Fibroblast of skin of back (primary cell): ENCODE results near the gene TECTA.

Source experiments
- DNase-seq: peaks from one replicate; pipeline ENCODE4 v3.0.0-alpha.2; 2013

Gene TECTA

DNA sequence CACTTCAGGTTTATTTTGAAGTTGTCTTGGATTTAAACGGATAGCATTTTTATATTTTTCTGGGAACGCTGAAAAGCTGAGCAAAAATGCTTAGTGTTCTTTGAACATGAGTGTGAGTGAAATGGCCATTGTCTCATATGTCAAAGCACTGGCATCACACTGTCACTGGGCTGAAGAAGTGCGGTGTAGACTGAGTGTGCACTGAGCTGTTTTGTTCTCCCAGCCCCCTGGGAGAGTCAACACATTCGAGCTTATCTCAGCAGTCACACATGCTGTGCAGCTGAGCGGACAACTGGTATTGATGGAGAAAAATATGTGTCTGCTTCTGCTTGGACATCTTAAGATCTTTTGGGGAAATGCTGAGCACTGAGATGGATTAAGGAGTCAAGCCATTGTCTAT is 90.8 kb downstream of the TECTA start:
- DNase-seq, result no peak

DNA sequence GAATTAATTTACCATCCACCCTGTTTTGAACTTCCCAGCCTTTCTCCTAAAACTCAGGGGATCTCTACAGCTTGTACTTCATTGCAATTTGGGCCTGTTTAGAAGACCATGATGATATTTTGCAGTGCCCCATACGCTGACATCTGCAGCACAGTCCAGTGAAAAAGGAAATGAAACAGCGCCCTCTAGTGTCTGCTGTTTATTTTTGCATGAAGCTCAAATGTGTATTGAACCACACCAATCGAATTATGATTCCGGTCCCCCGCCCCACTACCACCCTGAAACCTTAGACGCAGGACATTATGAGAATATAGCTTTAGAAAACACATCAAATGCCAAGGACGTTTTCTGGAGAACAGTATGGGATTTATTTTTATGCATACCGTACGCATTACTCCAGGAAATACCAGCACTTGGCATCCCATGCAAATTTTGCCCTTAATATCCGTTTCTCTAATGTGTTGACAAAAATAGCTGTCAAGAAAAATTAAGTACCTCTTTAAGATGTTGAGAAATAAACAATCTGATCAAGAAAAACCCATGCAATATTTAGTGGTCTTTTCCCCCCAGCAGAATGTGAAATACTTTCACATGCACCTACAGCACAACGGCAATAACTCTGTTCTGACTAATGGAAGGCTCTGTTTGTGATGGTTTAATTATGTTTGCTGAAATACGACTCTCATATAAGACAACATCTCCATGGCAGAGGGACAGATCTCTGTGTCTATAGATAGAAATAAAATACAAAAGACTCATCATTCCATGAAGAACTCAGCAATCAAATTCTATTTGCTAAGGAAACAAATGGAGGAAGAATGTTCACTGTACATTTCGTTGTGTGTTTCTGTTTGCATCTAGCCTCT is 93.9 kb downstream of the TECTA start:
- peak; percentile 60 for DNase-seq

DNA sequence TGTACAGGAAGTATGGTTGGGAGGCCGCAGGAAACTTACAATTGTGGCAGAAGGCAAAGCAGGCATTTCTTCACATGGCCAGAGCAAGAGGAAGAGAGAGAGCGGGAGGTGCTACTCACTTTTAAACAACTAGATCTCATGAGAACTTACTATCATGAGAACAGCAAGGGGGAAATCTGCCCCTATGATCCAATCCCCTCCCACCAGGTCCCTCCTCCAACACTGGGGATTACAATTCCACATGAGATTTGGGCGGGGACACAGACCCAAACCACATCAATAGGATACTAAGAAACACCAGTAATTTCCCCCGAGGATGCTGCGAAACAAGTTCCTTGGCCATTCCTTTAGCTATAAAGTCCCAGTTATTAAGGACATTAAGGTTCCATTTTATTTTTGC is 97.4 kb downstream of the TECTA start:
- DNase-seq, result no peak

DNA sequence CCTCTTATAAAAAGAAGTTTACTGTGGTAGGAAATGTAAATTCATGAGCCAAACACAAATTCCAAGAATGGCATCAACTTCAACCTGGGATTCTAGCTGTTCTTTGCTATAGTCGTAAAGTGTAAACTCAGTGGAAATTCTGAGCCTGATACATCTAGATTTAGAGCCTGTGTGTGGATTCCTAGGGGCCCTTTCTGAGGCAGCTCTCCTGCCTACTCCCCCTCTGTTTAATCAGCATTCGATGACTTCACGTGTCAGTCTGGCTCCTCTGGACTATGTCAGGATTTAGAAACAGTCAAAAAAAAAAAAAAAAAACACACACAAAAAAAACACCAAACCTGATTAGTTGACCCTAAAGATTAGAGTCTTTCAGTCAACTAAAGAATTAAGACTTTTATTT is 98.5 kb downstream of the TECTA start:
- no peak for DNase-seq

DNA sequence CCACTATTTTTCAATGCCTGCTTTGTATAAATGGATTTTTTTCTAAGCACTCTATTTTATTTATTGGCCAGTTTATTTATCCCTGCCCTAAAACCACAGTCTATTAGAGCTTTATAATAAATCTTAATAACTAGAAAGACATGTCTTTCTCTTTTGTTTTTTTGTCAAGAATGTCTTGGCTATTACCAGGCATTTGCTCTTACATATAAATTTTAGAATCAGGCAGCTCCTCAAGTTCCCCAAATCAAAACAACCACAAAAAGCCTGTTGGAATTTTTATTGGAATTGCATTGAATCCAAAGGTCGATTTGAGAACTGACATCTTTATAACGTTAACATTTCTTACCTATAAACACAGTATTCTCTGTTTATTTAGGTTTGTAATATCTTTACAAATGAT is 105.8 kb downstream of the TECTA start:
- DNase-seq, result no peak

DNA sequence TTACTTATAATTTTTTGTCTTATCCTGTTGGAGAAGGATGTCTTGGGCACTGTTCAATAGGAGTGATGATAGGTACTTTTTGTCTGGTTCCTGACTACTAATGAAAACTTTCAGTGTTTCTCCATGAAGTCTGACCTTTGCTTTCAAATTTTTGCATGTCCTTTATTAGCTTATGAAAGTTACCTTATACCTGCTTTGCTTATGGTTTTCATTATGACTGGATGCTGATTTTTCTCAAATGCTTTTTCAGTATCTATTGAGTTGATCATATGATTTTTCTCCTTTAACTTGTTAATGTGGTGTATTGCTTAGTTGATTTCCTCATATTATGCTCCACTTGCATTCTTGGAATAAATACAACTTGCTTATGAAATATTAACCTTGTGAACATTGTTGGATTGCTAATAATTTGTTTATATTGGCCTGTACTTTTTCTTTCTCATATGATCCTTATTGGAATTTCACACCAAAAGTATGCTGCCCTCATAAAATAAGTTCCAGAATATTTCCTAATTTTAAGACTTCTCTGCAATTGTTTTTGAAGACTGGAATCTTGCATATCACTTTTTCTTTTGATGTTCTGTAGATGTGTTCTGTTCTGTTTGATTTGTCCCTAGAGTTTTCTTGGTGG is 106.6 kb downstream of the TECTA start:
- DNase-seq, result no peak

DNA sequence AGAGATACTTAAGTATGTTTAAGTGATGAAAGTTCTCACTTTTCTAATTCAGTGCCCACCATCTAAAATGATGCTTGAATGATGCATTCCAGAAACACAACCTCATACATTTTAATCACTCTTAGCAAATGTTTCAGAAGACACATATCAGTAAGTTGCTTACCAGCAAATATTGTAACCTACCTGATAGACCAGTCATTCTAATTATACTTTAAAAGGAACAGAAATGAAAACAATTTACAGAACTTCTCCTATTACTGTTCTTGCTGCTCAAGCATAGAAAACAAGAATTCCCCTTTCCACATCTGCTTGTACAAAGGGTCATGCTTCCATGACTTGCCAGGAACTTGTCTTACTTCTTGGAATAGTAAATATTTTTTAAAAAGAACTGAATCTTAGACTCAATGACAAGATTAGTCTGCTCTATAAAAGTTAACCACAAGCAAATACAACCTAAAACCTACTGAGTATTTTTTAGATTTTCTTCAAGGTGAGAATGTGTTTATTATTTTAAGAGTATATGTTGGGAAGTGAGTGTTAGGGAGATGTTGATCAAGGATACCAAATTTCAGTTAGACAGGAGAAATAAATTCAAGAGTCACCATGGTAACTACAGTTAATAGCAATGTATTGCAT is 109.5 kb downstream of the TECTA start:
- DNase-seq, result no peak

DNA sequence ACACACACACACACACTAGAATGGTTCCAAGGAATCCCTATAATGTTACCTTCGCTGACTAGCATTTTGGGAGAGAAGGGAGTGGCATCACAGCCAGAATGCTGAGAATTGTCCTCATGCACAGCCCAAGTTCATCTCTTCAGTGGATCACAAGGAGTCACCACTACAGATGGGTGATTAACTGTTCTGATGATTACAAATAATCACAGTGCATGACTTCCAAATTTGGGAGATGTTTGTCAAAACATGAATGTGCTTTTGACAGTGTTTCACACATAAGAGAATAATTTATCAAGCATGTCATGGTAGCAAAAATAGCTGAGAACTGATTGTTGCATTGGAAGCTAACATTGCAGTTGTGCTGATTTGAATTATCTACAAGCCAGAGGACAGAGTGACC is 110.6 kb downstream of the TECTA start:
- no peak for DNase-seq

DNA sequence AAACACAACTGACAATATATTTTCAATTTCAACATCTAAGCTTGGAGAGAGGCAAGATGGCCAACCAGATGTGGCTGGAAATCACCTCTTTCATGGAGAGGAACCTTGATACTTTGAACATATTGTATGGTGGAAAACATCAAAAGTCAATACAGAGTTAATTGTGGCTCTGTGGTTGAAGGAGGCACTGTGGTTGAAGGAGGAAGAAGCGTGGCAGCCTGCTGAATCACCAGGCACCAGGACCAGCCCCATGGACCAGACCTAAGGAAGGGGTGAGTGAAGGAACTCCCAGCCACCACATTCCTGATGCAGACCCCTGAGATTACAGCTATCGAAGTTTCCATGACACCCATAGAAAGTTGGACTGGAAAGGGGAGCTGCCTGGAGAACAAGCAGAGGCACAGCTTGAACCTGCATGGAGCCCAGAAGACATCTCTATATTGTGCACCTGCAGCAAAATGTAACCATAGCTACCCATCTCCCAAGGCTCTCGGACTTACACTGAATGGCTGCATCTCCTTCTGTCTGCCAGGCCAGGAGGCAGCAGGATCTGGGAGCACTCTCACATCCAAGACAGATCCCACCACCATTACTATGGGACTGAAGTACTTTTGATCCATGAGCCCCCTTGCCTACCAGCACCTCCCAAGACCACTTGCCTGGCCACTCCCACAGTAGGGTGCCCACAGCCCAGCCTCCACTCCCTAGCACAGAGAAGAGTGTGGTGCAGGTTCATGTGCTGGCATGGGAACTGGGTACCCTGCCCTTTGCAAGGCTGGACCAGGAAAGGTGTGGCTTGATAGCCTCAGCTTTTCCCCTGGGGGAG is 111.7 kb downstream of the TECTA start:
- DNase-seq, result no peak

DNA sequence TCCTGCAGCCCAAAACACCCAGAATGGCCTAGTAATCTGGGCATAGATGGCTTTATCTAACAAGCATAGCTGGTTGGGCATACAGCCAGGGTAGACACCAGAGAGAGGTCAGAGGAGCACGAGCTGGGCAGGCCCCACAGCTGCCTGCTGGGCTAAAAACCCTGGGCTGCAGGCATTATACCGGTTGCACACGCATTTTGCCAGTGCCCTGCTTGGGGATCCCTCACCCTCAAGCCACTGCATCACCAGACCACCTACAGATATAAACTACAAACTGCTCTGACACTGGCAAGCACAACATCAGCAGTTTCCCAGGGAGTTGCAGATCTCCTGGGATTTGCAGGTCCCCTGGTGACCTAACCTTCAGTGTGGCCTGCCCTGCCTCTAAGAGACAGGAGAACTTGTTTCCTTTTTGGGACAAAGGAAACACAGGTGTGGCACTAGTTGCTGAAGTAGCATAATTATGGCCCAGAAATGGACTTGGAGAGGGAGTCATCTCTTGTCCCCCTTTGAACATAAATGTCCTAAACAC is 112.4 kb downstream of the TECTA start:
- no peak for DNase-seq

DNA sequence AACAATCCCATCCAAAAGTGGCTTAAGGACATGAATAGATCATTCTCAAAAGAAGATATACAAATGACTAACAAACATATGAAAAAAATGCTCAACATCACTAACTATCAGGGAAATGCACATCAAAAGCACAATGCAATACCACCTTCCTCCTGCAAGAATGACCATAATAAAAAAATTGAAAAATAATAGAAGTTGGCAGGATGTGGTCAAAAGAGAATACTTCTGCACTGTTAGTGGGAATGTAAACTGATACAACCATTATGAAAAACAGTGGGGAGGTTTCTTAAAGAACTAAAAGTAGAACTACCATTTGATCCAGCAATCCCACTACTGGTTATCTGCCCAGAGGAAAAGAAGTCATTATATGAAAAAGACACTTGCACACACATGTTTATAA is 113.8 kb downstream of the TECTA start:
- no peak for DNase-seq

DNA sequence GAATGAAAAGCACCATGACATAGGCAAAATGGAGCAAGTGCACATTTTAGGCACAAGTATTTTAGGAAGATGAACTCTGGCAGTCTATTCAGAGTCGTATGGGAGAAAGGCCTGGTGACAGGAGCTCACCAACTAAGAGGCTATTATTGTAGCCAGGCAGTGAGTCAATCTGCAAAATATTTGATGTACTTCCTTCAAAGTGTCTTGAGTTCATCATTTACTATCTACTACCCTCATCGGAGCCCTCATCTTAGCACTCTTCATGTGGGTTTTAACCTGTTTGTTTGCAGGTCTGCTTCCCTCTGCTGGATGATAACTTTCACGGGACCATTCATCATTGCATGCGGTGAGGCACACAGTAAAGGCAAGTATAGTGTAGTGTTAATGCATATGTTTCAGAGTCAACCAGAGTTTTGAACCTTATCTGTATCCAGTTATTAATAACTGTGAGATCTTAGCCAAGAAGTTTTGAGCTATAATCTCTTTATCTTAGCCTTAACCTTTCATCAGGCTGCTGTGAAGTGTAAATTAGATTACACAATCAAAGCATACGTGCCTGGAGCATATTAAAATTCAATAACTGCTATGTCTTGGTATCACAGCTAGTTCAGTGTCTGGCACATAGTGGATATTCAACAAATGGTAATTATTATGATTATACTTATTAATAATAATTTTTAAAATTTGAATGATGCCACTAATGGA is 120.6 kb downstream of the TECTA start:
- no peak for DNase-seq

DNA sequence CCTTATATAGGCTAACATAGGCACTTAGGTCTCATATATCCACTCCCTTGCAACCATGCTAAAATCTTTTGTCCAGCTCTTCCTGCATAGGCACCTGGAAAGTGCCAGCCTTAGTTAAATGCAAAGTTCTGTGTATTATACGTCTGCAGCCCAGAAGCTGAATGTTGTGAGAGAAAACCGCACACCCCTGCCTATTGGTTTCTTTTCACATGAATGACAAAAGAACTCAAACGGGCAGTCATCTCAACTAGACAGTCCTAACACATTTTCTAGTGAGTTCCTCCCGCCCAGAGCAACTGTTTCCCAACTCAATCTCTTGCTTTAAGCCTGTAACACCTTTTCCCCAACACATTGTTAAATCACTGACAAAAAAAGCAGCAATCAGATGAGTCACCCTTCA is 122.1 kb downstream of the TECTA start:
- DNase-seq, result no peak

DNA sequence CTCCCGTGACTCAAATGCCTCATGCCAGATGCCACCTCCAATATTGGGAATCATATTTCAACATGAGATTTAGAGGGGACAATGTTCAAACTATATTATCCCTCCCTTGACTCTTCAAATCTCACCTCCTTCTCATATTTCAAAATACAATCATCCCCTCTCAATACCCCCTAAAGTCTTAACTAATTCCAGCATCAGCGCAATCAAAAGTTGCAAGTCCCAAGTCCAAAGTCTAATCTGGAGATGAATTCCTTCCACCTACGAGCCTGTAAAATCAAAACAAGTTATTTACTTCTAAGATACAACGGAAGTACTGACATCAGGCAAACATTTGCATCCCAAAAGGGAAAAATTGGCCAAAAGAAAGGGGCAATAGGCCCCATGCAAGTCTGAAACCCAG is 124.3 kb downstream of the TECTA start:
- DNase-seq, result no peak

DNA sequence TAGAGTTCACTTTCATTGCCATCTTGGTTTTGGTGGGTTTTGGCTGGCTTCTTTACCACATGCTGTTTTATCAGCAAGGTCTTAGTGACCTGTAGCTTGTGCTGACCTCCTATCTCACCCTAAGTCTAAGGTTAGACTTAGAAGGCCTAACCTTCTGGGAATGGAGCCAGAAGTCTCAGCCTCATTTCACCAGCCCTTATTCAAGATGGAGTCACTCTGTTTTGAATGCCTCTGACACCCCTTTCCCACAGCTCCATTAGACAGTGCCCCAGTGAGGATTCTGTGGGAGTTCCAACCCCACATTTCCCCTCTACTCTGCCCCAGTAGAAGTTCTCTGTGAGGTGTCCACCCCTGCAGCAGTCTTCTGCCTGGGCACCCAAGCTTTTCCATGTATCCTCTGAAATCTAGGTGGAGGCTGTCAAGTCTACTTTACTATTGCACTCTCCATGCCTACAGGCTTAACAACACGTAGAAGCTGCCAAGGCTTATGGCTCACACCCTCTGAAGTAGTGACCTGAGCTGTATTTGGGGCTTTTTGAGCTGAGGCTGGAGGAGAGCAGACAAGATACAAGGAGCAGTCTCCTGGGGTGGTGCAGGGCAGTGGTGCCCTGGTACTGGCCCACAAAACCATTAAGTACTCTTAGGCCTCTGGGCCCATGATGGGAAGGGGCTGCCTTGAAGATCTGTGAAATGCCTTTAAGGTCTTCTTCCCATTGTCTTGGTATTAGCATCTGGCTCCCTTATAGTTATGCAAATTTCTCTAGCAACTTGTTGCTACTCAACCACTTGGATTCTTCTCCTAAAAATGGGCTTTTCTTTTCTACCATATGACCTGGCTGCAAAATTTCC is 125.6 kb downstream of the TECTA start:
- DNase-seq, result no peak

DNA sequence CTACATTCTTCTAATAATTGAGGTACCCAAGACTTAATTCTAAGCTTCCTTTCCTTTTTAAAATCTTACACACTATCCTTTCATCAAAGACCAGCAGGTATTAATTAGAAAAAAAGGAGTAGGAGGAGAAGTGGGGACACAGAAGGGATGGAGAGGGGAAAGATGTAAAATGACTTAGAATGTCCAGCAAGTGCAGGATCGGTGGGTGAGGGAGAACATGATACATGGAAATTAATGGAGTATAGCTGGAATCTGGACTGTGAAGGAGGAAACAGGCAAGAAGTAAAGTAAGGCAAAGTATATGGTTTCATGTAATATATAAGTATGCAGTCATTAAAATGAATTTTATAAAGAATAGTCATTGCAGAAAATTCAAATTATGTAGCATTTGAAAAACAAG is 127.8 kb downstream of the TECTA start:
- DNase-seq, result no peak

DNA sequence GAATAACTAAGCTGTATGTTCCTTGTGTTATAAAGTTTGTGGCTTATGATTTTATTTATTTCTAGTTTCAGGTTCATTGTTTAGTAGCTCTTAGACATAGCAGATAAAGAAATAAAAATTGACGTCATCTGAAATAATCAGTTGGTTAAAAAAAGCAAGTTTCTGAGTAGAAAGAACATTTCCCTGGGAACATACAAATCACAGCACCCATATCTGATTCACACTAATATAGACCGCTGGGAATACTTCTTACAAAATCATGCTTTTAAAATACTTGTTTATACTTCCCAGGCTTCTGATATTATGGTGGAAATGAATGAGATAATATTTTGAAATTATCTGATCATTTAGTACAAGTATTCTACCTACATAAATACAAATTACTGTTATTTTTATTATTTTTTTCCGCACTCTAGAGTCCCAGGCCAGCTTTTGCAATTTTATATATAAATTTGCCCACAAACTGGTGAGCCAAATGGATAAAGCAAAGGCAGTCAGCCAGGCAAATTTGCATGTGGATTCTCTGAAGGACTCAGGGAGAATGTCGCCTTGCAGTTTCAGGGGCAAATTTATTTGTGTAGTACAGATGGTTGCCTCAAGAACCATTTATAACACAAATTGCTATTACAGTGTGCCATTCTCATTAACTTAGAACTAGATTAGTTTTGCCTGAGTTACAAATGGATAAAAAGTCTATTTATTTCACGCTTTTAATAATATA is 128.6 kb downstream of the TECTA start:
- no peak for DNase-seq

DNA sequence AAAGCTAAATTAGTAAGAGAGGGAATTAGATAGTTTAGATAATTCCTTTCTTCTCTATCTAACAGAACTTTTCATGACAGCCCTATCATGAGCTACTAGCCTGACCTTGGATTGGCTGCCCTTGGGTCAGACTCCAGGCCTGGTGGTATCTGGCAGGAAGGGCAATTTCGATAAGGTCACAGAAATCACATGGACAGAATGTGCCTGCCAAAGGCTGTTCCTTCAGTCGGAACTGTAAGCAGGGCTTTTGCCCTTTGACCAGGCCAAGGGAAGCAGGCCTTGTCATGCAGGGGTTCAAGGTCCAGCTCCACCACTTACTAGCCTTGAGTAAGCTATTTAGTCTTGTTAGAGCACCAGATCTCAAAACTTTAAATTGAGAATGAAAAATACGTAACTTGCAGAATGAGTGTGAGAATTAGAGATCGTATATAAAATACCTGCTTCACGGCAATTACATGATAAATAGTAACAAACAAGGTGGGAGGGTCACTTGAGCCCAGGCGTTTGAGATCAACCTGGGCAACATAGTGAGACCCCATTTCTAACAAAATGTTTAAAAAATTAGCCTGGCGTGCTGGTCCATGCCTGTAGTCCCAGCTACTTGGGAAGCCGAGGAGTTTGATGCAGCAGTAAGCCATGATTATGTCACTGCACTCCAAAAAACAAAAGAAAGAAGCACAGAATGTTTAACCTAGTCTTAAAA is 130.7 kb downstream of the TECTA start:
- DNase-seq, result no peak

DNA sequence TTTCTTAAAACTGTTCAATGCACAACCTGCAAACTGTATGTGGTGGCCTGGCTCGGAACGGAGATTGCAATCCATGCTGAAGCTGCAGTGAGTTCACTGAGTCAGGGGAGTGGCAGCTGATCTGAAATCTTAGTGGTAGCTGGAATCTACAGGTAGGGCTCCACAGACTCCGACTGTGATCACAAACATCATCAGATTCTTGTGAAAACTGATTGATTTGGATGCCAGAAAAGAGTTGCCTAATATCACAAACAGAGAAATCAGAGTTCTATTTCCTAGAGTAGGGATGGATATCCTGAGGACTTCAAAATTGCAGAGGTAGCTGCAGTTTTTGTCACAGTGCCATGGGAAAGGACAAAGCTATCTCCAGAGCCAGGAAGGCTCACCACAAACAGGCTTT is 134.0 kb downstream of the TECTA start:
- DNase-seq, result no peak
